Panc1 (cell line): Measurements from ENCODE around the gene DYNC1I1. TPM values are rescaled to one million over a fixed set of nuclear protein-coding genes. Genes with fewer than 3 reads are reported as not detected.

ENCODE experiments used
- ATAC-seq: fragments of 200-7000 bp; cut with Tn5 transposase; 2 replicates; pipeline ENCODE4 v1.9.1; 2020; ENCODE audit warnings: mild to moderate bottlenecking, moderate library complexity
- BruUV-seq: library from RNA; stranded (reverse); fragments of 400-500 nt; replicated peaks from 2 replicates; lab custom pipeline; 2021; lab: Mats Ljungman, UMichigan
- CTCF ChIA-PET: fragments of 300-600 bp; sonication (Branson Sonifier 250); formaldehyde crosslinking; loops from one replicate; lab custom pipeline; 2022; ENCODE audit warnings: antibody characterized with exemption; lab: Charles Lee
- POLR2A ChIA-PET: fragments of 300-600 bp; sonication (Branson Sonifier 250); formaldehyde crosslinking; loops from one replicate; lab custom pipeline; 2022; ENCODE audit warnings: antibody characterized with exemption; lab: Charles Lee
- DNase-seq: peaks from one replicate; pipeline ENCODE4 v3.0.0-alpha.2; 2010; ENCODE audit warnings: low read depth, low spot score
- H3K27ac ChIP-seq: 2 replicates; pipeline ENCODE4 v1.5.1; 2011; ENCODE audit warnings: mild to moderate bottlenecking, low read length, inconsistent platforms
- H3K27me3 ChIP-seq: fragments of 200-500 bp; sonication (Bioruptor generic); 2 replicates; pipeline ENCODE4 v1.6.0; 2014; ENCODE audit warnings: low read length, inconsistent platforms; ENCODE audit not compliant: control insufficient read depth, insufficient read depth
- H3K36me3 ChIP-seq: fragments of 200-500 bp; sonication (Bioruptor generic); 2 replicates; pipeline ENCODE4 v1.5.1; 2014; ENCODE audit warnings: inconsistent platforms, mild to moderate bottlenecking, low read length, moderate library complexity; ENCODE audit not compliant: control insufficient read depth, insufficient read depth
- H3K4me1 ChIP-seq: 2 replicates; pipeline ENCODE4 v1.5.1; 2011; ENCODE audit warnings: inconsistent platforms, mild to moderate bottlenecking, low read length, moderate library complexity; ENCODE audit not compliant: control insufficient read depth, insufficient read depth
- H3K4me3 ChIP-seq, 2 experiments: 2 replicates each; pipeline ENCODE4 v1.5.1; 2011 to 2012; ENCODE audit warnings: low read depth in 2 of 2, low read length in 2 of 2, mild to moderate bottlenecking in 2 of 2, inconsistent platforms in 1 of 2, moderate library complexity in 1 of 2
- H3K9me3 ChIP-seq: fragments of 200-500 bp; sonication (Bioruptor generic); 2 replicates; pipeline ENCODE4 v1.5.1; 2014; ENCODE audit warnings: low read depth, mild to moderate bottlenecking, inconsistent platforms, low read length, moderate library complexity; ENCODE audit not compliant: control insufficient read depth, insufficient read depth
- CTCF ChIP-seq: fragments of 450-650 bp; IDR thresholded peaks from 2 replicates; pipeline ENCODE4 v1.5.1; 2017; ENCODE audit warnings: mild to moderate bottlenecking
- POLR2AphosphoS5 ChIP-seq: IDR thresholded peaks from 2 replicates; pipeline ENCODE4 v1.6.1; 2012; ENCODE audit warnings: mild to moderate bottlenecking, low read depth, low read length, moderate library complexity
- REST ChIP-seq, 2 experiments: IDR thresholded peaks; 2 replicates each; pipeline ENCODE4 v1.6.1; 2011 to 2012; ENCODE audit warnings: low read depth in 2 of 2, control low read depth in 1 of 2, low read length in 1 of 2, mild to moderate bottlenecking in 1 of 2, moderate library complexity in 1 of 2; ENCODE audit not compliant: insufficient read depth in 1 of 2
- SIN3A ChIP-seq: IDR thresholded peaks from 2 replicates; pipeline ENCODE4 v1.6.1; 2012; ENCODE audit warnings: low read depth, mild to moderate bottlenecking, low read length, moderate library complexity, borderline replicate concordance; ENCODE audit not compliant: insufficient read depth
- TCF7L2 ChIP-seq: IDR thresholded peaks from 2 replicates; pipeline ENCODE4 v1.6.1; 2011; ENCODE audit warnings: mild to moderate bottlenecking, low read depth, low read length, inconsistent platforms
- in situ Hi-C: cut with HindIII; loops from 2 replicates; pipeline ENCODE4 v1.10.0; 2016; ENCODE audit warnings: low sequenced_read_pairs, low pct_unique_long_range_greater_than_20kb
- intact Hi-C: fragments of 100-400 bp; cut with micrococcal nuclease; formaldehyde crosslinking; loops from one replicate; pipeline ENCODE4 v1.10.0; 2022; ENCODE audit not compliant: unreplicated experiment
- total RNA-seq: library from RNA; stranded (reverse); gene quantifications from one replicate; pipeline ENCODE4 v1.2.1, GENCODE V29; 2021; ENCODE audit not compliant: unreplicated experiment

DYNC1I1 gene
- total RNA-seq, 1 experiment from 2014 or later = 0.13 TPM

- no peaks in the 10 kb centered on the region for H3K9me3 ChIP-seq
- no TSS peak for BruUV-seq
- intact Hi-C loops (no loop called here), in situ Hi-C loops (no loop called here)
- DNase-seq = no peak
- H3K36me3 ChIP-seq = no peaks in the 10 kb centered on the region
- no peak for TF ChIP-seq TCF7L2
- no peak for TF ChIP-seq CTCF
- TF ChIP-seq REST (IDR thresholded peaks at IDR 0.05; ENCODE audit: insufficient read depth in 1 of 2, low read depth in 2 of 2, low read length in 1 of 2) = no peak
- TF ChIP-seq POLR2AphosphoS5 = no peak
- no peak for TF ChIP-seq SIN3A
- ChIA-PET CTCF (no interaction called here), POLR2A (interaction anchor here (0.6 kb wide), 1 partner anchor 86 kb away, joined by 10 read pairs; no protein-coding TSS in a partner anchor)
- ATAC-seq = no peak
- no peak overlapping the region for H3K27ac ChIP-seq
- no peak overlapping the region for H3K4me3 ChIP-seq
- no peaks in the 10 kb centered on the region for H3K27me3 ChIP-seq
- H3K4me1 ChIP-seq = no peaks in the 10 kb centered on the region
Measured at GRCh38 chr7:95788258-95788657, 15.9 kb downstream of the DYNC1I1 start.

- intact Hi-C loops (no loop called here), in situ Hi-C loops (no loop called here)
- Histone ChIP-seq H3K4me1 (no peaks in the 10 kb centered on the region), H3K27ac (no peak overlapping the region), H3K4me3 (no peak overlapping the region), H3K27me3 (no peaks in the 10 kb centered on the region), H3K9me3 (no peaks in the 10 kb centered on the region), H3K36me3 (no peaks in the 10 kb centered on the region)
- ChIA-PET POLR2A (interaction anchor here (0.6 kb wide), 1 partner anchor 85 kb away, joined by 10 read pairs; no protein-coding TSS in a partner anchor), CTCF (no interaction called here)
- TF ChIP-seq REST (IDR thresholded peaks at IDR 0.05; ENCODE audit: insufficient read depth in 1 of 2, low read depth in 2 of 2, low read length in 1 of 2) (no peak), CTCF (no peak), TCF7L2 (no peak), POLR2AphosphoS5 (no peak), SIN3A (no peak)
- no peak for ATAC-seq
- no peak for DNase-seq
- BruUV-seq = no TSS peak
Measured at GRCh38 chr7:95788884-95789283, 16.5 kb downstream of the DYNC1I1 start.
